ENCODE measurements around the gene ARL3. TPM values are rescaled to one million over a fixed set of nuclear protein-coding genes. Genes with fewer than 3 reads are reported as not detected.

The ARL3 gene
- total RNA-seq, 1 donor from 2014 or later, result 7.3 TPM

GRCh38 chr10:102647443-102648268 is 66.5 kb downstream of the ARL3 start:
- DNase-seq (no peak), ATAC-seq (no peak)
- no peak for TF ChIP-seq CTCF (IDR thresholded peaks at IDR 0.05)
- intact Hi-C loops (cut with DNase I), result no loop called here
- H3K4me3 ChIP-seq, result peak overlapping the region; percentile 91
- H3K9me3 ChIP-seq, result no peaks in the 10 kb centered on the region
- peaks cover 26% of the 10 kb centered on the region for H3K36me3 ChIP-seq
- H3K27ac ChIP-seq, result peak overlapping the region; percentile 99
- peaks cover 64% of the 10 kb centered on the region for H3K4me1 ChIP-seq
- H3K27me3 ChIP-seq (ENCODE audit: low read depth), result no peaks in the 10 kb centered on the region

GRCh38 chr10:102646610-102647442 is 67.4 kb downstream of the ARL3 start:
- peak overlapping the region; percentile 91 for H3K4me3 ChIP-seq
- peak; percentile 81 for DNase-seq
- ATAC-seq, result no peak
- intact Hi-C loops (cut with DNase I), result no loop called here
- H3K9me3 ChIP-seq, result no peaks in the 10 kb centered on the region
- H3K4me1 ChIP-seq, result peaks cover 56% of the 10 kb centered on the region
- no peak for TF ChIP-seq CTCF (IDR thresholded peaks at IDR 0.05)
- H3K36me3 ChIP-seq, result peaks cover 18% of the 10 kb centered on the region
- H3K27ac ChIP-seq, result peak overlapping the region; percentile 99
- no peaks in the 10 kb centered on the region for H3K27me3 ChIP-seq (ENCODE audit: low read depth)

- Histone ChIP-seq H3K4me1 (peaks cover 47% of the 10 kb centered on the region), H3K27me3 (ENCODE audit: low read depth) (no peaks in the 10 kb centered on the region), H3K9me3 (no peaks in the 10 kb centered on the region), H3K36me3 (peaks cover 11% of the 10 kb centered on the region), H3K4me3 (peak overlapping the region; percentile 91), H3K27ac (peak overlapping the region; percentile 99)
- DNase-seq (peak; percentile 95), ATAC-seq (peak; percentile 57 to 68)
- intact Hi-C loops (cut with DNase I), result no loop called here
- no peak for TF ChIP-seq CTCF (IDR thresholded peaks at IDR 0.05)
Observed at GRCh38 chr10:102645741-102646609, 68.2 kb downstream of the ARL3 start.

DNA sequence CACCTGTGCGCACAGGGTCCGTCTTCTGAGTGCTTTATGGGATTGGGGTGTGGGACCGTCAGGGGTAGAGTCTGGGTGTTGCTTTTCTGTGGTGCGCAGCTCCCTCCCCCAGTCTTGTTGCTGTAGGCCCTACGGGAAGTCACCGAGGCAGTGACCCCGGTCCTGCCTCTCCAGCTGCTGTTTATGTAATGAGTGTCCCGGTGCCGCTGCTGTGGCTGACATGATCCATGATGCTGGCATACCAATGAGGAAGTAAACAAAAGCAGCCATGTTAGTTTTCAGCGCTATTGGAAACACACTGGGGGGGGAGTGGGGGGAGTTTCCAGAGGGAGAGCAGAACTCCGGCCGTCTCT is 68.8 kb downstream of the ARL3 start:
- DNase-seq (peak; percentile 89), ATAC-seq (peak; percentile 37 to 46)
- TF ChIP-seq CTCF (IDR thresholded peaks at IDR 0.05), result no peak
- Histone ChIP-seq H3K9me3 (no peaks in the 10 kb centered on the region), H3K27me3 (ENCODE audit: low read depth) (no peaks in the 10 kb centered on the region), H3K4me3 (peak overlapping the region; percentile 91), H3K4me1 (peaks cover 41% of the 10 kb centered on the region), H3K27ac (peak overlapping the region; percentile 99), H3K36me3 (peaks cover 9% of the 10 kb centered on the region)
- intact Hi-C loops (cut with DNase I), result no loop called here
